ENCODE measurements around the gene DBI. TPM values are rescaled to one million over a fixed set of nuclear protein-coding genes. Genes with fewer than 3 reads are reported as not detected.

Gene DBI
- 194 TPM for total RNA-seq

DNA sequence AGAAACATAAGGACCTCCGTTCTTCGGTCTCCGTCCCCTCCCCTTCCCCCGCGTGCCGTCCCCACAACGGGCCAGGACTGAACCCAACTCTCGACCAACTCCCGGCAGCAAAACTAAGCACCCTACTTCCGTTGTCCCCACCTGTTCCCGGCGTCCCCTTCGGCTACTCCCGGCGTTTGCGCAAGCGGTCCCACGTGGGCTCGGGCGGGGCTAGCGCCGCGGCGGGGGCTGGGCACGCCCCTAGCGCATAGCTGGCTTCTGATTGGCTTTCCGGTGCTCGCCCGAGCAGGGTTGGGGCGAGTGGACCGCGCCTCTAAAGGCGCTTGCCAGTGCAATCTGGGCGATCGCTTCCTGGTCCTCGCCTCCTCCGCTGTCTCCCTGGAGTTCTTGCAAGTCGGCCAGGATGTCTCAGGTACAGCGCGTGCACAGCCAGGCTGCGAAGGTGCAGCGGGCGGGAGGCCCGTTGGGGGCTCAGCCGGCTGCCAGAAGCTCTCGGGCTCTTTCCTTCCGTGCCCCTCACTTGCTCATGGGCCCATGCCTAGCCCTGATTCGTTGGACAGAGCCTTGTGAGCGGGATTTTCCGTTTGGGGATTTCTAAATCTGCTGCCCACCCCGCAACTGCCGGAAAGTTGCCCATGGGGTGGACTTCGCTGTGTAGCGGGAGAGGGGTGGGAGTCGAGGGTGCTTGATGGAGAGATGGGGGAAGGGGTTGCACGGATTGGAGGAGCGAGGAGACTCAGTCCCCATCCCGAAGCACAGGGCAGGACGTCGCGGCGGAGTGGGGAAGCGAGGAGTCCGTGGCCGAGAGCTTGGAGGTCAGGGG lies at the start of gene DBI, which contains the start of gene C2orf76:
DBI (plus strand) TSS at position 329 of the 823 bp plus-strand sequence; CDS start at position 404, 75 bp downstream.
C2orf76 (minus strand) TSS at position 186 of the 823 bp plus-strand sequence. CDS start 26,875 bp downstream, outside the sequence.
- ATAC-seq = peak; percentile 88
- DNase-seq (ENCODE audit: low spot score) = peak; percentile 98

DNA sequence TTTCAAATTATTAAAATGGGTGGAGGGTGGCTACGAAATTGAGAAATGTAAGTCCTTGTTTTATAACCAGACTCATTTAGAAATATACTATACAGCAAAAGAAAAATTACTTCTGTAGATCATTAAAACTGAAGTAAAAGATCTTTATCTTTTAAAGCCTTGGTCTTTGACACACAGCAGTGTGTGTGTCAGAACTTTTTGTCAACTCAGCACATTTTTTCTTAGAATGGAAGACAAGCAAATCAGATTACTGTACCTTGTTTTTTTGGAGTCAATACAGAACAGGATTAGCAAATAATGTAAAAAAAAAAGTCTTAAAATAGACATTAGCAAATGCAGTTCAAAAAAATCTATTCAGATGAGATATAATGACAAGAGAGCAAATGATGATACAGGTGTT lies 49.2 kb upstream of the DBI start:
- no peak for DNase-seq (ENCODE audit: low spot score)
- no peak for ATAC-seq

DNA sequence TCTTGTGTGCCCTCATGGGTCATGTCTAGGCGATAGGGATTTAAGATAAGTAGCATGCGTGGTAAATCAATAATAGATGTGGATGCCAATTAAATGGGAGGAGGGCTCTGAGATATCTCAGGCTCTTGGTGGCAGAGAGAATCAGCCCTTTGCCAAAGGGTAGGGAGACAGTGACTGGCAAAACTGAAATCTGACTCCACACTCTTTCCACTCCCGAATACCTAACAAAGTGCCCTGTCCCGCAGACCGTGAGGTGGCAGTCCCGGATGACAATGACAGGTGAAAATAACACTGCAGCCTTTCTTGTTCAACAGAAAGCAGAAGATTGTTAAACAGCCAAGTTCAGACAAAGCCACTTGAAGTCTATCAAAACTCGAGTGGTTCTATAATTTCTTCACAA lies 47.2 kb upstream of the DBI start:
- DNase-seq (ENCODE audit: low spot score) (no peak), ATAC-seq (peak; percentile 75)

DNA sequence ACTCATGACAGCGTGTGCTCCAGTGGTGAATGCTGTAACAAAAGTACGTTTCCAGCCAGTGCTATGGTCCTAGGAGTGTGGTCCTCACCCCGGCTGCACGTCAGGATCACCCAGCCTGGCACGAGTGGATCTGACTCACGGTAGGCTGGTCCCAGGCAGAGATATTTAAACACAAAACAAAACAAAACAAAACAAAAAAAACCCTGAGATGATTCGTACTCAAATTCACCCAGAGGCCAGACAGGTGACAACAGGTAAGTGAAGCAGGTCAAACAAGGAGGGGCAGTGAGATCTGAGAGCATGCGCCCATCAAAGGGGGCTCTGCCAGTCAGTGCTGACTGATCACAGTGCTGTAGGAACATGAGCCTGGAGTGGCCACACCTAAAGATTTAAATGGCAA lies 43.3 kb upstream of the DBI start:
- DNase-seq (ENCODE audit: low spot score) = no peak
- ATAC-seq = no peak

DNA sequence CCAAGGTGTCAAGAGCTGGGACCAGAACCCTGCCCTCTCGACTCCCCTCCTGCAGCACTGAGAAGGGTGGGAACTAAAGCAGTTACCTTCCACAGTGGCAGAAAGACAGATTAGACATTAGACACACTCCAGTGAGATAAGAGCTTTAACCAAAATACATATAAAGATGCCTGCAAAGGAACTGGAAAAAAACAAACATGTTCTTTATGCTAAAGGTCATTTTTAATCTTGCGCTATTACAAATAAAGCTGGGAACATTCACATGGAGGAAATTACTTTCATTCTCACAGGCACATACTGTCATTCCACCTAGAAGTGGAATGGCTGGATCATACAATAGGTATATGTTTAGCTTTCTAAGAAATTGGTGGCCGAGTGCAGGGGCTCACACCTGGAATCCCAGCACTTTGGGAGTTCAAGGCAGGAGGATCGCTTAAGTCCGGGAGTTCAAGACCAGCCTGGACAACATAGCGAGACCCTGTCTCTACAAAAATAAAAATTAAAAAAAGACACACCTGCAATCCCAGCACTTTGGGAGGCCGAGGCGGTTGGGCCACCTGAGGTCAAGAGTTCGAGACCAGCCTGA lies 42.0 kb upstream of the DBI start:
- ATAC-seq = peak; percentile 80

DNA sequence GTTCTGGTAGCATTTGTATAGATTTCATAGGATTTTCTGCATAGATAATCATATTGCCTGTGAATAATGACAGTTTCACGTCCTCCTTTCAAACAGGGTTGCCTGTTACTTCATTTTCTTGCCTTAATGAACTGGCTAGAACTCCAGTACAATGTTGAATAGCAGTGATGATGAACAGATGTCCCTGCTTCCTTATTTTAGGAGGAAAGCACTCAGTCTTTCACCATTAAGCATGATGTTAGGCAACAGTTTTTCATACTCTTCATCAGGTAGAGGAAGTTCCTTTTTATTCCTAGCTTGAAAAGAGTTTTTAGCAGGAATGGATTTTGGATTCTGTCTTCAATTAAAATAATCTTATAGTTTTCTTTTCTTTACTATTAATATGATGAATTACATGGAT lies 39.8 kb upstream of the DBI start:
- no peak for ATAC-seq

More for the DNA sequence above, 42.0 kb upstream of the DBI start:
- DNase-seq (ENCODE audit: low spot score) = no peak

DNA sequence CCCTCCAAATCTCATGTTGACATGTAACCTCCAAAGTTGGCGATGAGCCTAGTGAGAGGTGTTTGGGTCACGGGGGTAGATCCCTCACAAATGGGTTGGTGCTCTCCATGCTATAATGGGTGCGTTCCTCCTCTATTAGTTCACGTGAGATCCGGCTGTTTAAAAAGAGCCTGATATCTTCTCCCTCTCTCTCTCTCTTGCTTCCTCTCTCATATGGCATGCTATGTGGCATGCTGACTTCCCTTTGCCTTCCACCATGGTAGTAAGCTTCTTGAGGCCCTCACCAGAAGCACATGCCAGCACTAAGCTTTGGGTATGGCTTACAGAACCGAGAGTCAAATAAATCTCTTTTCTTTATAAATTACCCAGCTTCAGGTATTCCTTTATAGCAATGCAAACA lies 39.3 kb upstream of the DBI start:
- ATAC-seq (no peak), DNase-seq (ENCODE audit: low spot score) (no peak)

More for the DNA sequence above, 39.8 kb upstream of the DBI start:
- no peak for DNase-seq (ENCODE audit: low spot score)

DNA sequence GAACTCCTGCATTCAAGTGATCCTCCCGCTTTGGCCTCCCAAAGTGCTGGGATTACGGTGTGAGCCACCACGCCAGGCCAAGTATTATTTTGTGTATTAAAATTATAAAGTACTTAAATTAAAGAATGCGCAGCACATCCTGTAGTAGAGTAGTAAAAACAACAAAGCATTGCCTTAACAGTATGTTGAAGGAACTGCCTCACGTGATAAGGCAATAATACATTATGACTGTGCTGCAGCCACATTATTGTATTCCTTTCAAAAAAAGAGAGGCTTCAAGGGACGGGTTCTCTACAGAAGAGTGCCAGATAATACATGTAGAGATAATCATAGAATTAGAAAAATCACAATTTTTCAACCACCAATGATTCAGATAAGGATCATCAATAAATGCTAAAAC lies 33.8 kb upstream of the DBI start:
- DNase-seq (ENCODE audit: low spot score) (no peak), ATAC-seq (no peak)

DNA sequence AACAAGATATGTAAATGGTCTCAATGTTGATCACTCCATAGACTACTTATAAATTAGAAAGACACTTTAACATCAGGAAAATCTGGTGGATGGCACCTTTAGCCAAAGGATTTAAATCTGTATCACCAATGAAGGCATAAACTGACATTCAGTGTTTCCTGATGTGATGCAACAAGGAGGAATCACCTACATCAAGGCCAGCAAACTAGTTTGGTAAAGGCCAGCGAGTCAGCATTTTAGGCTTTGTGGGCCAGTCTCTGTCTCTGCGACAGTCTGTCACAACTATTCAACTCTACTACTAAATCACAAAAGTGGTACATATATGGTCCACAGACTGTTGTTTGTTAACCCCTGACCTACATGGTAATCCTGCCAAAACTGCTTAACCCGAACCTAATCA lies 33.4 kb upstream of the DBI start:
- DNase-seq (ENCODE audit: low spot score) (no peak), ATAC-seq (peak; percentile 72)

DNA sequence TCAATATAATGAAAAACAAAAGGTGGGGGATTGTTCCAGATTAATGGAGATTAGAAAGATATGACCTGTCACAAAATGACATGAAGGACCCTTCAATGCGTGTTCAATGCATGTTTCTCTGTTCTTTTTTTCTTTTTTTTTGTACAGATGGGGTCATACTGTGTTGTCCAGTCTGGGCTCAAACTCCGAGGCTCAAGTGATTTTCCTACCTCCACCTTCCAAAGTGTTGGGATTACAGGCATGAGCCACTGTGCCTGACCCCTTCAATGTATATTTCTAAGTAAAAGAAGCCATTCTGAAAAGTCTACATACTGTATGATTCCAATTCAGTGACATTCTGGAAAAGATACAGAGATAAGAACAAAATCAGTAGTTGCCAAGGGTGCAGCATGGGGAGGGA lies 32.9 kb upstream of the DBI start:
- DNase-seq (ENCODE audit: low spot score) (no peak), ATAC-seq (no peak)

DNA sequence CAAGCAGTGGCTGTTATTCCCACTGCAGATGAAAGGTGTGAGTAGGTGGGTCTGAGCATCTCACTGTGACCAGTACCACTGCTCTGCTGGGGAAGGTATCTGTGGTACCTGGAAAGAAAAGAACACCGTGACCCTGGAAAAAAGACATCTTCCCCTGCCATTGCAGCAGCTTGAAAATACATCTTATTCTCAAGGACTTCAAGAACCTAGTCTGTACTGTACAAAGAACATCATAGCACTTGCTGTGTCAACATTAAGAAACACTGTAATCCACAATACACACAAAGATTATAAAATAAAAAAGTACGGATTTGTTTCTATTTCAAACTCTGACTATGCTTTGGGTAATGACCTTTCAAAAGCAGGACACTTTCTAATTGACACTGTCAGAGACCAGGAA lies 29.0 kb upstream of the DBI start:
- ATAC-seq (no peak), DNase-seq (ENCODE audit: low spot score) (no peak)

DNA sequence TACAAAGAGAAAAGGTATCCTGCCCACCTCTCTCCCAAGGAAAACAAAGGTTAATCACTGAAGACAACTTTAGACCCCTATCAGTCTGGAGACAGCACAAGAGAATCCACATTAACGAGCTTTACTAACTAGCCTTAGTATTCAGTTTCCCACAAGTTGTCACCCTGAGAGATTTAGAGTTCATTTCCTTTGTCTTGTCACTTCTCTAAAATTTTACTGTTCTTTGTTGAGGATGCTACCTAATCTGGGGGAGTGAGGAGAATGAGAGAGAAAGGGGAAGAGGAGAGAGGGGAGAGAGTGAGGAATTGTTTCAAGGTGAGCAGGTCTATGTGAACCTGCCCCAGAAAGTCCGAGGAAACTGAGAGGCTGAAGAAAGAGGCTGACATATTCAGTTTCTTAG lies 28.5 kb upstream of the DBI start:
- ATAC-seq (no peak), DNase-seq (ENCODE audit: low spot score) (no peak)

DNA sequence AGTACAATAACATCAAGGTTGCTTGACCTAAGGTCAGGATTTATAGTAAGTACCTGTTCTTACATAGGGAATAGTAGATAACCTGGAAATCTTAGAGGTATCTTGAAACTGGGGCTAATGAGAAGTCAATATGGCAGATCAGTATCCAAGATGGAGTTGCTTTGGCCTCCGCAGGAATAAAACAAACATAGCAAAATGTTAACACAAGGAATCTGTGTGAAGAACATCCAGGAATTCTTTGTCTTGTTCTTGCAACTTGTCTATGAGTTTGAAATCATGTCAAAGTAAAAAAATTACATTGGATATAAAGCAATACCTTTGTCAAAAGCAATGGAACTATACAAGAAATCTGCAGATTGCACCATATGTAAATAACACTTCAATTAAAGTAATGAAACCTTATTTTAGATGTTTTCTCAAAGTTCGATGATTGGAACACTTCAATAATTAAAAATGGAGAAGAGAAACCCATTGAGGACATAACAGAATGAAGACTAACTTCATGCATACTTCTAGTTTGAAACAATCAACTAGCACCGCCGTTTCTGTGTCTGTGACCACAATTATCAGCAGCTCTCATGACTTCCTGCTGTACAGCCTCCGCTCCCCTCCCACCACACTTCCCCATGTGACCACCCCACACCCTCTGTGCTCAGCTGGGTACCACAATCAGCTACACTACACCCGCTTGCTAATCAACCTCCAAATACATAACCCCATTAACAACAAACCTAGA lies 27.8 kb upstream of the DBI start:
- DNase-seq (ENCODE audit: low spot score) = no peak

DNA sequence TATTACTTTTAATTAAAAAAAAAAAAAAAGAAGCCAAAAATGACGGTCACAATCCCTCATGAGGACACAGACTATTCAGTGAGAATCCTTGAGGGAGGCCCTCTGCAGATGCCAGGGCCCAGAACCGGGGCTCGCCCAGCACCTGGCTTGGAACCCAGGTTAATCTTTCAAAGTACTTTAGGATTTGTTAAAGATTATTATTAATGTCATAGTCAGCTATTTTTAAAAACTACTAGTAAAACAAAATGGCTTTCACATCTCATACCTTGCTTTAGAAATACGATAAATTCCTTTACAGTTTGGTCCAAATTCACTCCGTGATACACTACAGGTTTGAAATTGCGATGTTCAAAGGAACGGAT lies 27.2 kb upstream of the DBI start:
- no peak for ATAC-seq
- DNase-seq (ENCODE audit: low spot score) = no peak

More for the DNA sequence above, 27.8 kb upstream of the DBI start:
- peak; percentile 37 for ATAC-seq

DNA sequence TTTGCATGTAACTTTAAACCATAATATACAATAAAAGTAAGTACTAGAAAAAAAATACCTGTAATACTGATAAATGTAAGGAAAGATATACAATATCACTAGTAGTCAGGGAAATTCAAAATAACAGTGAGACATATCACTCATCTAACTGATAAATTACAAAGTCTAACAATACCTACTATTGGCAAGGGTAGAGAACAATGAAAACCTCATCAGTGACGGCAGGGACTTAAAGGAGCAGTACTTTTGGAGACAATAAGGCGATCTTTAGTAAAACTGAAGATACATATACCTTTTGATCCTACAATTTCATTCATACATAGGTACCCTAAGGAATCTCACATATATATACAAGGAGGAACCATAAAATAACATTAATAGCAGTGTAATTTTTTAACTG lies 25.1 kb upstream of the DBI start:
- no peak for ATAC-seq
- no peak for DNase-seq (ENCODE audit: low spot score)

DNA sequence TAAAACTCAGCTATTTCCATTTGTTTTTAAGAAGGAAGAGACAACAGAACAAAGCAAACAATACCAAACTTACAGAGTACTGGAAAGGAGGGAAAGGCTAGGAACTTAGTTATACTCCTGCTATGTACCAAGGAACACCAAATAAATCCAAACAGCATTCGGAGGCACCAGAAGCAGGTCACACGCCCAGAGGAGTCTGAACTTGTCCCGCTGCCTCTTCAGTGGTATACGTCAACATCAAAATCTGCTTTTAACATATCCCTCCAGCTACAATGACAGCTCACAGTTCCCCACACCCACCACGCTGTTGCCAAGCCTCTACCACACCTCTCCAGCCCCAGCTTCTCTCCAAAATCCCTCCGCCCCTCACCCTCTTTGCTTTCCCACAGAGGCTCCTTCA lies 17.5 kb upstream of the DBI start:
- DNase-seq (ENCODE audit: low spot score) (no peak), ATAC-seq (no peak)

DNA sequence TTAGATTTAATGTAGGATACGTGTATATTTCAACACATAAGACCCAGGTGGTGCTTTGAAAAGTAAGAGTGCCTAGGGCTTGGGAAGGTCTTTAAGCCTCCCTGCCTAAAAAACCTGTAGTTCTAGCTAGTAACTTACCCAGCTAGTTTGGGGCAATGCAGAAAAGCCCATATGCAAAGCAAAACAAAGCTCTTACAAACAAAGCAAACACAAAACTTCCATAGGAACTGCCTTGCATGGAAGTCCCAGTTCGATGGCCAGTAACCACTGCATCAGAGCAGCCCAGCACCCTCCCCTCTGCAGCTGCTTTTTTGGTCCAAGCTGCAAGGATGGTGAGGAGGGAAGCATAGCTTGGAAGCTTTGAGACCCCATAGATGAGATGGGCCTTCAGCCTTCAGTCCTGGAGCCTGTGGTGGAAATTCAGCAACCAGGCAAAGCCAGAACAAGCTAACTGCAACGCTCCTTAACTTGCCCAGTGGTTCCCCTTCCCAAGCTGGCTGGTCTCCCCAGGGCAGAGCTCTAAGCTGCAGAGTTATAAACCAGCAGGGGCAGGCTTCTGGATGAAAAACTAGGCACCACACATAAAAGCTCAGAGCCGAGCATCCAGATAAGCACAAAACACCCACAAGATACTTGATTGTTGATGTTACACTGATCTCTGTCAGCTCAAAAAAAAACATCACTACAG lies 16.3 kb upstream of the DBI start:
- ATAC-seq (no peak), DNase-seq (ENCODE audit: low spot score) (no peak)

DNA sequence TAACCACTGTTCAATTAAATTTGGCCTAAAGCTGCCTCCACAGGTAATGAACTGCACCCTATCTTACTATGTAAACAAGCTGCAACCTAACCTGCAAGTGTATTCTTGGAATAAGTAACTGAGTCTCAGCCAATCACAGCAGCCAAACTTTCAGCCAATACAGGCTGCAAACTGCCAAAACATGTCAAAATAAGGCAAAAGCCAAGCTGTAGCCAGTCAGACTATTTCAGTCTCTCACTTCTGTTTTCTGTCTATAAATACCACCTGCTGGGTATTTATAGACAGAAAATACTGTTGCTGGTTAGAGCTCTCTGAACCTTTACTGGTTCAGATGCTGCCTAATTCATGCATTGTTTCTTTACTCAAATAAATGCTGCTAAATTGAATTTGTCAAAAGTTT lies 14.4 kb upstream of the DBI start:
- ATAC-seq = peak; percentile 97
- peak; percentile 77 for DNase-seq (ENCODE audit: low spot score)

DNA sequence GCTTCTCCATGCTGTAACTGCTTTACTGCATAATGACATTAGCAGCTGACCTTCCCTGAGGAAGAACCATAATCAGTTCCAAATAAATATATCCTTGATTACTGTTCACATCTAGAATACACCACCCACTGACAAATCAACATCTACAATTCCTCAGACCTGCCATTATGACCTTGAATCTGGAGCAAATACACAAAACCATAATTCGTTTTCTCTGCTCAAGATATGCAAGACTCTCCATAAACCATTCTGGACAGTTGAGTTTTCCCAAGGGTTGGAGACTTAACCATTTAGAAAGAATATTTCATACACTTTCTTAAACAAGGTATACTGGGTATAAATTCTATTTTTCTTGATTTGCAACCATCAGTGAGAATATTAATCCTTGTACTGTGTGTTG lies 11.9 kb upstream of the DBI start:
- DNase-seq (ENCODE audit: low spot score) = no peak
- ATAC-seq = no peak

DNA sequence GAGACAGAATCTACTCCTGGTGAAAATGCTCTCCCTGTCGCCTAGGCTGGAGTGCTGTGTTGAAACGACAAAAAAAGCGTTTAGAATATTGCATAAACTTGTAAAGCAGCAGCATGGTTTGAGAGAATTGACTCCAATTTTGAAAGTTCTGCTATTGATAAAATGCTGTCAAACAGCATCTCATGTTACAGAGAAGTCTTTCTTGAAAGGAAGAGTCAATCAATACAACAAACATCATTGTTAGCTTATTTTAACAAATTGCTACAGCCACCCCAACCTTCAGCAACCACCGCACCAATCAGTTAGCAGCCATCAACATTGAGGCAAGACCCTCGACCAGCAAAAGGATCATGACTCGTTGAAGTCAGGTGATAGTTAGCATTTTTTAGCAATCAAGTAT lies 7.0 kb upstream of the DBI start:
- no peak for ATAC-seq
- no peak for DNase-seq (ENCODE audit: low spot score)

DNA sequence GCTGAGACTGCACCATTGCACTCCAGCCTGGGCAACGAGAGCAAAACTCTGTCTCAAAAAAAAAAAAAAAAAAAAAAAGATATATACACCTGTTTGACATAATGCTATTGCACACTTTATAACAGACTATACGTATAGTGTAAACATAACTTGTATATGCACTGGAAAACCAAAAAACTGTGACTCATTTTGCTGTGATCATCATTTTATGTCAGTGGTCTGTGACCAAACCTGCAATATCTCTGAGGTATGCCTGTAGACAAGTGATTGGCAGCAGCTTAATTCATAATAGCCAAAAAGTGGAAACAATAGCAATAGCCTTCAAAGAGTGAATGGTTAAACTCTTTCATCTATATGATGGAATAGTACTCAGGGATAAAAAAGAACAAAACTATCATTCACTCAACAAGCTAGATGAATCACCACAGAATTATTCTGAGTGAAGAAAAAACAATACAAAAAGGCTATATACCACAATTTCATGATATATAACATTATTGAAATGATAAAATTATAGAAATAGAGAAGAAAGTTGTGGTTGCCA lies 6.3 kb upstream of the DBI start:
- DNase-seq (ENCODE audit: low spot score) = no peak
- ATAC-seq = no peak

Measured in left lobe of liver (tissue), 2 donors.